T-helper 2 cell treated with Interferon-gamma antibody and Interleukin-4, amounts not matched to agents 100 ng/mL and 5 ng/mL, for 36 hours (primary cell): ENCODE data around the gene SDCCAG8. TPM values are rescaled to one million over a fixed set of nuclear protein-coding genes. Genes with fewer than 3 reads are reported as not detected.

Experiments used
- intact Hi-C: fragments of 100-400 bp; cut with micrococcal nuclease; formaldehyde crosslinking; loops from one replicate; pipeline ENCODE4 v1.15.1; 2023
- total RNA-seq: library from RNA; stranded (reverse); gene quantifications from 2 replicates; pipeline ENCODE4 v1.2.3, GENCODE V29; 2022

SDCCAG8 gene
- total RNA-seq, 1 donor from 2014 or later: 23.7 TPM

- intact Hi-C loops: no loop called here
These were observed 239.8 kb downstream of the SDCCAG8 start for GRCh38 chr1:243495442-243496186.

GRCh38 chr1:243496187-243496646, 240.4 kb downstream of the SDCCAG8 start:
- intact Hi-C loops: no loop called here

- intact Hi-C loops: no loop called here
These were observed 241.0 kb downstream of the SDCCAG8 start for GRCh38 chr1:243496806-243497205.

GRCh38 chr1:243497939-243498681, 242.3 kb downstream of the SDCCAG8 start:
- intact Hi-C loops: no loop called here

- intact Hi-C loops: no loop called here
These were observed 243.4 kb downstream of the SDCCAG8 start for GRCh38 chr1:243499248-243499647.

- intact Hi-C loops: loop anchor here (5.0 kb wide), 1 partner anchor 1512 kb away; no protein-coding TSS in a partner anchor
These were observed 243.9 kb downstream of the SDCCAG8 start for GRCh38 chr1:243499711-243500110.

GRCh38 chr1:243500512-243500911, 244.7 kb downstream of the SDCCAG8 start:
- intact Hi-C loops: loop anchor here (5.0 kb wide), 1 partner anchor 1513 kb away; no protein-coding TSS in a partner anchor

- intact Hi-C loops: loop anchor here (5.0 kb wide), 1 partner anchor 1514 kb away; no protein-coding TSS in a partner anchor
These were observed 245.2 kb downstream of the SDCCAG8 start for GRCh38 chr1:243501002-243501401.

- intact Hi-C loops: loop anchor here (5.0 kb wide), 1 partner anchor 1516 kb away; no protein-coding TSS in a partner anchor
These were observed 247.3 kb downstream of the SDCCAG8 start for GRCh38 chr1:243503155-243503554.

- intact Hi-C loops: no loop called here
These were observed 250.3 kb downstream of the SDCCAG8 start for GRCh38 chr1:243505986-243506689.

- intact Hi-C loops: no loop called here
These were observed 251.3 kb downstream of the SDCCAG8 start for GRCh38 chr1:243507001-243507671.

GRCh38 chr1:243507672-243508302, 251.9 kb downstream of the SDCCAG8 start:
- intact Hi-C loops: no loop called here

- intact Hi-C loops: no loop called here
These were observed 252.5 kb downstream of the SDCCAG8 start for GRCh38 chr1:243508303-243508713.

- intact Hi-C loops: no loop called here
These were observed 253.1 kb downstream of the SDCCAG8 start for GRCh38 chr1:243508943-243509342.

GRCh38 chr1:243510928-243511327, 255.1 kb downstream of the SDCCAG8 start:
- intact Hi-C loops: no loop called here

- intact Hi-C loops: no loop called here
These were observed 258.1 kb downstream of the SDCCAG8 start for GRCh38 chr1:243513726-243514491.

GRCh38 chr1:243514927-243515326, 259.1 kb downstream of the SDCCAG8 start:
- intact Hi-C loops: no loop called here

GRCh38 chr1:243520831-243521230, 265.0 kb downstream of the SDCCAG8 start:
- intact Hi-C loops: no loop called here

GRCh38 chr1:243523766-243524165, 267.9 kb downstream of the SDCCAG8 start:
- intact Hi-C loops: no loop called here

GRCh38 chr1:243525085-243525487, 269.2 kb downstream of the SDCCAG8 start:
- intact Hi-C loops: no loop called here
